Ovary (tissue), 3 donors: ENCODE results near the gene CNPY3.

ENCODE experiments used
- CTCF ChIP-seq, 3 donors: fragments of 450-650 bp in 2 of 3; fragments of 200-600 bp in 1 of 3; IDR thresholded peaks; one replicate each; pipeline versions ENCODE4 v1.5.1 to v1.8.0; 2016 to 2022; ENCODE audit warnings: antibody characterized with exemption in 3 of 3, mild to moderate bottlenecking in 1 of 3
- EP300 ChIP-seq: sonication (generic); formaldehyde crosslinking; IDR thresholded peaks from one replicate; pipeline ENCODE4 v1.6.1; 2017; ENCODE audit warnings: antibody characterized with exemption
- POLR2A ChIP-seq: fragments of 450-650 bp; IDR thresholded peaks from one replicate; pipeline ENCODE4 v1.6.1; 2017; ENCODE audit warnings: antibody characterized with exemption, mild to moderate bottlenecking, moderate library complexity
- donor health status: DM: no; HTN: no; CAD: no.

- TF ChIP-seq CTCF (IDR thresholded peaks at IDR 0.05) (no peak), POLR2A (no peak), EP300 (no peak)
Measured at GRCh38 chr6:42929821-42930360, 611 bp downstream of the CNPY3 start.
